Thyroid gland (tissue), 4 donors: ENCODE data around the gene RNASE4.

Source experiments
- POLR2A ChIP-seq, 2 donors: fragments of 450-650 bp; IDR thresholded peaks; one replicate each; pipeline ENCODE4 v1.6.1; 2017; ENCODE audit warnings: antibody characterized with exemption in 2 of 2, mild to moderate bottlenecking in 2 of 2, moderate library complexity in 1 of 2
- TF ChIP-seq, protein P1 (sequence below), 6 experiments: fragments of 200-600 bp in 3 of 6; fragments of 450-650 bp in 3 of 6; sonication (generic) in 3 of 6; IDR thresholded peaks; one replicate each; pipeline ENCODE4 v1.5.1; 2016 to 2019; ENCODE audit warnings: antibody characterized with exemption in 6 of 6, mild to moderate bottlenecking in 2 of 6, inconsistent platforms in 1 of 6, moderate library complexity in 1 of 6

DNA sequence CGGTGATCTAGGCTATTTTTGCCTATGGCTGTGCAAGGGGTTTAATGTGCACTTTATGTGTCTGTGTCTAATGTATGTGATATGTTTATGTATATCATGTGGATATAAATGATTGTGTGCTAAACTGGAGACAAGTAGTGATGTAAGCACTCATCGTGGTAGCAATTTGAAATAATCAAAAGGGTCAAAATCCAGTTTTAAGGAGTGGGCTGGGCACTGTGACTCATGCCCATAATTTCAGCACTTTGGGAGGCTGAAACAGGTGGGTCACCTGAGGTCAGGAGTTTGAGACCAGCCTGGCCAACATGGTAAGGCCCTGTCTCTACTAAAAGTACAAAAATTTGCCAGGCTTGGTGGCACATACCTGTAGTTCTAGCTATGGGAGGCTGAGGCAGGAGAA, 64.1 kb downstream of the RNASE4 start:
- TF ChIP-seq, protein P1, sequence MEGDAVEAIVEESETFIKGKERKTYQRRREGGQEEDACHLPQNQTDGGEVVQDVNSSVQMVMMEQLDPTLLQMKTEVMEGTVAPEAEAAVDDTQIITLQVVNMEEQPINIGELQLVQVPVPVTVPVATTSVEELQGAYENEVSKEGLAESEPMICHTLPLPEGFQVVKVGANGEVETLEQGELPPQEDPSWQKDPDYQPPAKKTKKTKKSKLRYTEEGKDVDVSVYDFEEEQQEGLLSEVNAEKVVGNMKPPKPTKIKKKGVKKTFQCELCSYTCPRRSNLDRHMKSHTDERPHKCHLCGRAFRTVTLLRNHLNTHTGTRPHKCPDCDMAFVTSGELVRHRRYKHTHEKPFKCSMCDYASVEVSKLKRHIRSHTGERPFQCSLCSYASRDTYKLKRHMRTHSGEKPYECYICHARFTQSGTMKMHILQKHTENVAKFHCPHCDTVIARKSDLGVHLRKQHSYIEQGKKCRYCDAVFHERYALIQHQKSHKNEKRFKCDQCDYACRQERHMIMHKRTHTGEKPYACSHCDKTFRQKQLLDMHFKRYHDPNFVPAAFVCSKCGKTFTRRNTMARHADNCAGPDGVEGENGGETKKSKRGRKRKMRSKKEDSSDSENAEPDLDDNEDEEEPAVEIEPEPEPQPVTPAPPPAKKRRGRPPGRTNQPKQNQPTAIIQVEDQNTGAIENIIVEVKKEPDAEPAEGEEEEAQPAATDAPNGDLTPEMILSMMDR (IDR thresholded peaks at IDR 0.05): no peak
- no peak for TF ChIP-seq POLR2A (IDR thresholded peaks at IDR 0.05)
